ENCODE results near the gene DNAH3. TPM values are rescaled to one million over a fixed set of nuclear protein-coding genes. Genes with fewer than 3 reads are reported as not detected.

The DNAH3 gene
- polyA plus RNA-seq, 2 of the 4 experiments (the other 2 are of a cell fraction): 0.37 to 0.81 TPM

DNA sequence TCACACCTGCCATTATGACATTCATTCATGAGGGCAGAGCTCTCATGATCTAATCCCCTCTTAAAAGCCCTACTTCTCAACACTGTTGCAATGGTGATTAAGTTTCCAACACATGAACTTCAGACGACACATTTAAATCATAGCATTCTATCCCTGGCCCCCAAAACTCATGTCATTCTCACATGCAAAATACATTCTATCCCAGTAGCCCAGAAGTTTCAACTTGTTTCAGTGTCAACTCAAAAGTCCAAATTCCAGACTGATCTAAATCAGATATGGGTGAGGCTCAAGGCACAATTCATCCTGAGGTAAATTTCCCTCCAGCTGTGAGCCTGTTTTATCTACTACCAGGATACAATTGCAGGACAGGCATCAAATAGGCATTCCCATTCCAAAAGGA lies 224.9 kb downstream of the DNAH3 start:
- H3K27ac ChIP-seq: no peak overlapping the region
- CTCF ChIA-PET: no interaction called here
- H3K4me3 ChIP-seq: no peak overlapping the region
- FAIRE-seq (no peak), ATAC-seq (no peak), DNase-seq (ENCODE audit: low read depth in 1 of 2, low spot score in 1 of 2) (no peak)
- WGBS (ENCODE audit: missing lambda C conversion rate): 95% methylated on average over 1 of the region's 1 CpG
- H3K9me3 ChIP-seq: no peaks in the 10 kb centered on the region
- no peak for TF ChIP-seq NFE2L2 (conservative IDR thresholded peaks at IDR 0.05; ENCODE audit: low read length)
- no peak for TF ChIP-seq RNF2 (IDR thresholded peaks at IDR 0.05; ENCODE audit: borderline replicate concordance, low read depth)
- TF ChIP-seq, protein P1, sequence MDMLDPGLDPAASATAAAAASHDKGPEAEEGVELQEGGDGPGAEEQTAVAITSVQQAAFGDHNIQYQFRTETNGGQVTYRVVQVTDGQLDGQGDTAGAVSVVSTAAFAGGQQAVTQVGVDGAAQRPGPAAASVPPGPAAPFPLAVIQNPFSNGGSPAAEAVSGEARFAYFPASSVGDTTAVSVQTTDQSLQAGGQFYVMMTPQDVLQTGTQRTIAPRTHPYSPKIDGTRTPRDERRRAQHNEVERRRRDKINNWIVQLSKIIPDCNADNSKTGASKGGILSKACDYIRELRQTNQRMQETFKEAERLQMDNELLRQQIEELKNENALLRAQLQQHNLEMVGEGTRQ (IDR thresholded peaks at IDR 0.05): no peak
- no peak for TF ChIP-seq RFX5 (IDR thresholded peaks at IDR 0.05)
- TF ChIP-seq NR3C1 (IDR thresholded peaks at IDR 0.05): no peak
- TF ChIP-seq, protein P2, sequence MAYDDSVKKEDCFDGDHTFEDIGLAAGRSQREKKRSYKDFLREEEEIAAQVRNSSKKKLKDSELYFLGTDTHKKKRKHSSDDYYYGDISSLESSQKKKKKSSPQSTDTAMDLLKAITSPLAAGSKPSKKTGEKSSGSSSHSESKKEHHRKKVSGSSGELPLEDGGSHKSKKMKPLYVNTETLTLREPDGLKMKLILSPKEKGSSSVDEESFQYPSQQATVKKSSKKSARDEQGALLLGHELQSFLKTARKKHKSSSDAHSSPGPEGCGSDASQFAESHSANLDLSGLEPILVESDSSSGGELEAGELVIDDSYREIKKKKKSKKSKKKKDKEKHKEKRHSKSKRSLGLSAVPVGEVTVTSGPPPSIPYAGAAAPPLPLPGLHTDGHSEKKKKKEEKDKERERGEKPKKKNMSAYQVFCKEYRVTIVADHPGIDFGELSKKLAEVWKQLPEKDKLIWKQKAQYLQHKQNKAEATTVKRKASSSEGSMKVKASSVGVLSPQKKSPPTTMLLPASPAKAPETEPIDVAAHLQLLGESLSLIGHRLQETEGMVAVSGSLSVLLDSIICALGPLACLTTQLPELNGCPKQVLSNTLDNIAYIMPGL (CRISPR knock-in tag; IDR thresholded peaks at IDR 0.05; ENCODE audit: borderline replicate concordance): no peak
- no peak for TF ChIP-seq KDM1A (IDR thresholded peaks at IDR 0.05; ENCODE audit: low read depth)
- TF ChIP-seq CHD2 (IDR thresholded peaks at IDR 0.05; ENCODE audit: low read length, partially characterized antibody): no peak
- TF ChIP-seq, protein P3, sequence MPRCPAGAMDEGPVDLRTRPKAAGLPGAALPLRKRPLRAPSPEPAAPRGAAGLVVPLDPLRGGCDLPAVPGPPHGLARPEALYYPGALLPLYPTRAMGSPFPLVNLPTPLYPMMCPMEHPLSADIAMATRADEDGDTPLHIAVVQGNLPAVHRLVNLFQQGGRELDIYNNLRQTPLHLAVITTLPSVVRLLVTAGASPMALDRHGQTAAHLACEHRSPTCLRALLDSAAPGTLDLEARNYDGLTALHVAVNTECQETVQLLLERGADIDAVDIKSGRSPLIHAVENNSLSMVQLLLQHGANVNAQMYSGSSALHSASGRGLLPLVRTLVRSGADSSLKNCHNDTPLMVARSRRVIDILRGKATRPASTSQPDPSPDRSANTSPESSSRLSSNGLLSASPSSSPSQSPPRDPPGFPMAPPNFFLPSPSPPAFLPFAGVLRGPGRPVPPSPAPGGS (IDR thresholded peaks at IDR 0.05): no peak
- no peak for TF ChIP-seq HOXB5 (CRISPR knock-in tag; IDR thresholded peaks at IDR 0.05)
- no peak for TF ChIP-seq RAD21 (conservative IDR thresholded peaks at IDR 0.05 in 1 of 2, IDR thresholded peaks at IDR 0.05 in 1 of 2)
- H3K4me1 ChIP-seq: no peaks in the 10 kb centered on the region
- POLR2A ChIA-PET: no interaction called here
- H3K4me2 ChIP-seq: no peak overlapping the region

DNA sequence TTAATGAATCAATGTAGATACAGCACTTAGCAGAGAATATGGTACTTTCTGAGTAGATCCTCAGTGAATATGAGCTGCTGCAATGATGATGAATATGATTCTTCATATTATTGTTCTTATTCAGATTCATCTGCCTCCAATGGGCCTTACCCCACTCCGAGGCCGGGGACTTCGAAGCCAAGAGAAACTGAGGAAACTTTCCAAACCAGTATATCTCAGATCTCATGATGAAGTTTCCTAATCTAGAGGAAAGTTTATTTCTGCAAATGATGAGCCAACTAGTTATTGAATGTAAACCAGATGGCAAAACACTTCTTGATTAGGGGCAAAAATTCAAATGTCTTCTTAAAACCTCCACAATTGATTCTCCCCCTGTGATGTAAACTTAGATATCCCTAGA lies 226.8 kb downstream of the DNAH3 start:
- ATAC-seq (no peak), FAIRE-seq (no peak), DNase-seq (ENCODE audit: low read depth in 1 of 2, low spot score in 1 of 2) (no peak)
- ChIA-PET POLR2A (no interaction called here), CTCF (no interaction called here)
- Histone ChIP-seq H3K4me2 (no peak overlapping the region), H3K4me1 (no peaks in the 10 kb centered on the region), H3K4me3 (no peak overlapping the region), H3K9me3 (no peaks in the 10 kb centered on the region), H3K27ac (no peak overlapping the region)
- 97% methylated on average over 3 of the region's 3 CpGs for WGBS (ENCODE audit: missing lambda C conversion rate)
- TF ChIP-seq PHF8 (IDR thresholded peaks at IDR 0.05; ENCODE audit: borderline replicate concordance, low read depth): no peak
- no peak for TF ChIP-seq SMC3 (IDR thresholded peaks at IDR 0.05)
- TF ChIP-seq, protein P4, sequence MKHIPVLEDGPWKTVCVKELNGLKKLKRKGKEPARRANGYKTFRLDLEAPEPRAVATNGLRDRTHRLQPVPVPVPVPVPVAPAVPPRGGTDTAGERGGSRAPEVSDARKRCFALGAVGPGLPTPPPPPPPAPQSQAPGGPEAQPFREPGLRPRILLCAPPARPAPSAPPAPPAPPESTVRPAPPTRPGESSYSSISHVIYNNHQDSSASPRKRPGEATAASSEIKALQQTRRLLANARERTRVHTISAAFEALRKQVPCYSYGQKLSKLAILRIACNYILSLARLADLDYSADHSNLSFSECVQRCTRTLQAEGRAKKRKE (CRISPR knock-in tag; IDR thresholded peaks at IDR 0.05; ENCODE audit: low read depth): no peak
- TF ChIP-seq HEYL (CRISPR knock-in tag; IDR thresholded peaks at IDR 0.05): no peak
- TF ChIP-seq, protein P5, sequence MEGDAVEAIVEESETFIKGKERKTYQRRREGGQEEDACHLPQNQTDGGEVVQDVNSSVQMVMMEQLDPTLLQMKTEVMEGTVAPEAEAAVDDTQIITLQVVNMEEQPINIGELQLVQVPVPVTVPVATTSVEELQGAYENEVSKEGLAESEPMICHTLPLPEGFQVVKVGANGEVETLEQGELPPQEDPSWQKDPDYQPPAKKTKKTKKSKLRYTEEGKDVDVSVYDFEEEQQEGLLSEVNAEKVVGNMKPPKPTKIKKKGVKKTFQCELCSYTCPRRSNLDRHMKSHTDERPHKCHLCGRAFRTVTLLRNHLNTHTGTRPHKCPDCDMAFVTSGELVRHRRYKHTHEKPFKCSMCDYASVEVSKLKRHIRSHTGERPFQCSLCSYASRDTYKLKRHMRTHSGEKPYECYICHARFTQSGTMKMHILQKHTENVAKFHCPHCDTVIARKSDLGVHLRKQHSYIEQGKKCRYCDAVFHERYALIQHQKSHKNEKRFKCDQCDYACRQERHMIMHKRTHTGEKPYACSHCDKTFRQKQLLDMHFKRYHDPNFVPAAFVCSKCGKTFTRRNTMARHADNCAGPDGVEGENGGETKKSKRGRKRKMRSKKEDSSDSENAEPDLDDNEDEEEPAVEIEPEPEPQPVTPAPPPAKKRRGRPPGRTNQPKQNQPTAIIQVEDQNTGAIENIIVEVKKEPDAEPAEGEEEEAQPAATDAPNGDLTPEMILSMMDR (IDR thresholded peaks at IDR 0.05): no peak
- TF ChIP-seq HDAC2 (IDR thresholded peaks at IDR 0.05): no peak
- TF ChIP-seq, protein P6, sequence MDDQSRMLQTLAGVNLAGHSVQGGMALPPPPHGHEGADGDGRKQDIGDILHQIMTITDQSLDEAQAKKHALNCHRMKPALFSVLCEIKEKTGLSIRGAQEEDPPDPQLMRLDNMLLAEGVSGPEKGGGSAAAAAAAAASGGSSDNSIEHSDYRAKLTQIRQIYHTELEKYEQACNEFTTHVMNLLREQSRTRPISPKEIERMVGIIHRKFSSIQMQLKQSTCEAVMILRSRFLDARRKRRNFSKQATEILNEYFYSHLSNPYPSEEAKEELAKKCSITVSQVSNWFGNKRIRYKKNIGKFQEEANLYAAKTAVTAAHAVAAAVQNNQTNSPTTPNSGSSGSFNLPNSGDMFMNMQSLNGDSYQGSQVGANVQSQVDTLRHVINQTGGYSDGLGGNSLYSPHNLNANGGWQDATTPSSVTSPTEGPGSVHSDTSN (IDR thresholded peaks at IDR 0.05): no peak
- no peak for TF ChIP-seq MAZ (IDR thresholded peaks at IDR 0.05; ENCODE audit: borderline replicate concordance, low read depth, low read length)
- no peak for TF ChIP-seq RAD21 (conservative IDR thresholded peaks at IDR 0.05 in 1 of 2, IDR thresholded peaks at IDR 0.05 in 1 of 2)
- TF ChIP-seq NR3C1 (IDR thresholded peaks at IDR 0.05): no peak
- no peak for TF ChIP-seq POLR2A (IDR thresholded peaks at IDR 0.05; ENCODE audit: low read length)
